ENCODE measurements around the gene ZNF574.

DNA sequence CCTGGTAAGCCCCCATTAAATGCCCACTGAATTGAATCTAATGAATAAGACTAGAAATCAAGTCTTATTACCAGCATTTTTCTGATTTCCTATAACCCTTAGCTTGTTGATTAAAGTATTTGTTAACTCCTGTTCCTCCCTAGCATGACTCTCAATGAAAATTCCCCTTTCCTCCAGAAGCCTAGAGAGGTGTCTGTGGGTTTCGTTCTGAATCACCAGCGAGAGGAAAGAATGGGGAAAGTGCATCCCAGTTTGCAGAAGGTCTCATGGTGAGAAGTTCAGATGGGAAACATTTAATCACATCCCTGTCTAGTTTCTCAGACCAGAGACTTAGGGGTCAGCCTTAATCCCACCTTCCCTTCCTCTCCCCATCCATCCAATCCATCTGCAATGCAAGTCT is 29.4 kb downstream of the ZNF574 start:
- TF ChIP-seq, protein P1, sequence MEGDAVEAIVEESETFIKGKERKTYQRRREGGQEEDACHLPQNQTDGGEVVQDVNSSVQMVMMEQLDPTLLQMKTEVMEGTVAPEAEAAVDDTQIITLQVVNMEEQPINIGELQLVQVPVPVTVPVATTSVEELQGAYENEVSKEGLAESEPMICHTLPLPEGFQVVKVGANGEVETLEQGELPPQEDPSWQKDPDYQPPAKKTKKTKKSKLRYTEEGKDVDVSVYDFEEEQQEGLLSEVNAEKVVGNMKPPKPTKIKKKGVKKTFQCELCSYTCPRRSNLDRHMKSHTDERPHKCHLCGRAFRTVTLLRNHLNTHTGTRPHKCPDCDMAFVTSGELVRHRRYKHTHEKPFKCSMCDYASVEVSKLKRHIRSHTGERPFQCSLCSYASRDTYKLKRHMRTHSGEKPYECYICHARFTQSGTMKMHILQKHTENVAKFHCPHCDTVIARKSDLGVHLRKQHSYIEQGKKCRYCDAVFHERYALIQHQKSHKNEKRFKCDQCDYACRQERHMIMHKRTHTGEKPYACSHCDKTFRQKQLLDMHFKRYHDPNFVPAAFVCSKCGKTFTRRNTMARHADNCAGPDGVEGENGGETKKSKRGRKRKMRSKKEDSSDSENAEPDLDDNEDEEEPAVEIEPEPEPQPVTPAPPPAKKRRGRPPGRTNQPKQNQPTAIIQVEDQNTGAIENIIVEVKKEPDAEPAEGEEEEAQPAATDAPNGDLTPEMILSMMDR (IDR thresholded peaks at IDR 0.05) = no peak
- no peak for TF ChIP-seq POLR2A (IDR thresholded peaks at IDR 0.05)
- no peak for TF ChIP-seq EP300 (IDR thresholded peaks at IDR 0.05)
